Esophagus mucosa (tissue), 1 donor: ENCODE results near the gene DENND2A. TPM values are rescaled to one million over a fixed set of nuclear protein-coding genes. Genes with fewer than 3 reads are reported as not detected.
"Not testable (repeated sequence)": the region's sequence is repeated elsewhere in the genome, so short reads cannot be mapped to it uniquely, and the experiment has no call there.

Source experiments
- ATAC-seq: fragments of 200-7000 bp; cut with Tn5 transposase; one replicate; pipeline ENCODE4 v1.9.1; 2020
- total RNA-seq: library from RNA; stranded (reverse); gene quantifications from one replicate; pipeline ENCODE4 v1.2.4, GENCODE V29; 2023
- donor health status: DM: yes; HTN: yes; CAD: no.

The DENND2A gene
- total RNA-seq, 1 donor from 2014 or later: 1.0 TPM

GRCh38 chr7:140542228-140542603 lies 98.4 kb downstream of the DENND2A start:
- ATAC-seq: no peak

- ATAC-seq: no peak
Measured at GRCh38 chr7:140541513-140542227, 98.9 kb downstream of the DENND2A start.

- no peak for ATAC-seq
Measured at GRCh38 chr7:140541176-140541512, 99.5 kb downstream of the DENND2A start.

- ATAC-seq: no peak
Measured at GRCh38 chr7:140540136-140540777, 100.4 kb downstream of the DENND2A start.

GRCh38 chr7:140539461-140539860 lies 101.2 kb downstream of the DENND2A start:
- no peak for ATAC-seq

- ATAC-seq: no peak
Measured at GRCh38 chr7:140537750-140538482, 102.7 kb downstream of the DENND2A start.

GRCh38 chr7:140534743-140535142 lies 105.9 kb downstream of the DENND2A start:
- no peak for ATAC-seq

GRCh38 chr7:140533394-140533872 lies 107.2 kb downstream of the DENND2A start:
- no peak for ATAC-seq

- not testable (repeated sequence) for ATAC-seq
Measured at GRCh38 chr7:140529428-140529827, 111.2 kb downstream of the DENND2A start.

- no peak for ATAC-seq
Measured at GRCh38 chr7:140526787-140527664, 113.6 kb downstream of the DENND2A start.

- ATAC-seq: peak; percentile 8
Measured at GRCh38 chr7:140526214-140526613, 114.4 kb downstream of the DENND2A start.

GRCh38 chr7:140525743-140526142 lies 114.9 kb downstream of the DENND2A start:
- ATAC-seq: peak; percentile 17

GRCh38 chr7:140521421-140521820 lies 119.2 kb downstream of the DENND2A start:
- ATAC-seq: no peak

- ATAC-seq: no peak
Measured at GRCh38 chr7:140519007-140519399, 121.6 kb downstream of the DENND2A start.

GRCh38 chr7:140518370-140519006 lies 122.1 kb downstream of the DENND2A start:
- no peak for ATAC-seq

- ATAC-seq: peak; percentile 95
Measured at GRCh38 chr7:140517546-140518369, 122.9 kb downstream of the DENND2A start.

GRCh38 chr7:140512317-140513000 lies 128.2 kb downstream of the DENND2A start:
- peak; percentile 87 for ATAC-seq

- ATAC-seq: peak; percentile 53
Measured at GRCh38 chr7:140509789-140510188, 130.8 kb downstream of the DENND2A start.

GRCh38 chr7:140507556-140507955 lies 133.1 kb downstream of the DENND2A start:
- not testable (repeated sequence) for ATAC-seq

- peak; percentile 31 for ATAC-seq
Measured at GRCh38 chr7:140506788-140507464, 133.7 kb downstream of the DENND2A start.
